Left forelimb (tissue), 1 donor: Measurements from ENCODE around the gene LOXL1.
A peak's percentile ranks its signal among the peaks of the same experiment; 100 is the strongest.

Experiments used
- DNase-seq: peaks from one replicate; pipeline ENCODE4 v3.0.0-alpha.2; 2018; ENCODE audit warnings: low spot score

The LOXL1 gene

GRCh38 chr15:73939138-73939537 is 12.9 kb downstream of the LOXL1 start:
- DNase-seq = no peak

DNA sequence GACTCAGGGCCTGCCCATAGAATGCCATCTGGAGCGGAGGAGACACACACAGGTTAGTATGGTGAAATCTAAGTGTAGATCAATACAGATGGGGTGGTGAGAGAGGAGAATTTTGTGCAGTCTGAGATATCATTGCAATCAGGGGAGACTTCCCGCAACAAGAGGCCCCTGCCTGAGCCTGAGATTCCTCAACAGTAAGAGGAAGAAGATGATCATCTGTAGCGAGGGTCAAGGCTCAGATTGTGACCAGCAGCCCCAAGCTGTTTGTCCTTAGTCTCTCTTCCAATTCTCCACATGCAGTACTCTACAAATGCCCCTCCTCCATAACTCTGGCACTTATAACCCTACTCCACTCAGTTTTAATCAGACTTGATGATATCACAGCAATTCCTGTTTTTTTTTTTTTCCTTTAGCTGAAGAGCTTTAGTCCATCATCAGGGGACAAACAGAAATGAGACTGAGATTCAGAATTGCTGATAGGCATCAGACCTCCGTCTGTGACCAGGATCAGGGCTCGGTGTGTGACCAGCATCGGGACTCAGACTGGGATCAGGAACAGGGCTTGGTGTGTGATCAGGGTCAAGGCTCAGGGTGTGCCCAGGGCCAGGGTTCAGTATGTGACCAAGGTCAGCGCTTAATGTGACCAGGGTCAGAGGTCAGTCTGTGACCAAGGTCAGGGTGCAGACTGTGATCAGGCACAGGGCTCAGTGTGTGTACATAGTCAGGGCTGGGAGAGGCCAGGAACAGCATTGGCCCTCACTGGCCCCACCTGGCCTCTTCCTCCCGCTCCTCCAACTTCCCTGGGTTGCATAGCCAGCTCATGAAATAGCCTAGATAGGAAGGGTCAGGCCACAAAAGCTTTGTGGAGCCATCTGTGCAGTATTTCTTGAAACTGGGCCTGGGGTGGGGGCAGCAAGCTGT is 14.1 kb downstream of the LOXL1 start:
- no peak for DNase-seq

- DNase-seq = no peak
Measured at GRCh38 chr15:73941044-73941443, 14.8 kb downstream of the LOXL1 start.

- DNase-seq = no peak
Measured at GRCh38 chr15:73941449-73941848, 15.2 kb downstream of the LOXL1 start.

GRCh38 chr15:73941871-73942635 is 15.8 kb downstream of the LOXL1 start:
- no peak for DNase-seq

DNA sequence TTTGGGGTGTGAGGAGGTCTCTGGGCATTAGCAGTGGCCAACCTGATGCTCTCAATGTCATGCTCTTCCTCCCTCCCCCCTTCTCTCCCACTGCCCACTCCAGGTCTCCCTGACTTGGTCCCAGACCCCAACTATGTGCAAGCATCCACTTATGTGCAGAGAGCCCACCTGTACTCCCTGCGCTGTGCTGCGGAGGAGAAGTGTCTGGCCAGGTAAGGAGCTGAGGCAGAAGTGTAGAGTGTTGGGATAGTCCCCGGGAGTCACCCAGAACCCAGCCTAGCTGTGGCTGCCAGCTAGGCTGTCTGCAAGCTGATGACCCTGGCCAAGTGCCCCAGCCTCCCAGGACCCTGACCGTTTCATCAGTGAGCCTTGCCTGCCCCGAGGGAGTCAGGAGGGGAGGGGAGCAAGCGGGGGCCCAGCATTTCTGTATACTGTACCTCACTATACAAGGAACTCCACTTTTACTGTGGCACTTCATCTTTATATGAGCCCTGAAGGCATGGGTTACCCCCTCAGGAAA is 16.5 kb downstream of the LOXL1 start:
- no peak for DNase-seq

GRCh38 chr15:73944161-73945129 is 18.2 kb downstream of the LOXL1 start:
- no peak for DNase-seq

- no peak for DNase-seq
Measured at GRCh38 chr15:73945130-73945508, 18.9 kb downstream of the LOXL1 start.

DNA sequence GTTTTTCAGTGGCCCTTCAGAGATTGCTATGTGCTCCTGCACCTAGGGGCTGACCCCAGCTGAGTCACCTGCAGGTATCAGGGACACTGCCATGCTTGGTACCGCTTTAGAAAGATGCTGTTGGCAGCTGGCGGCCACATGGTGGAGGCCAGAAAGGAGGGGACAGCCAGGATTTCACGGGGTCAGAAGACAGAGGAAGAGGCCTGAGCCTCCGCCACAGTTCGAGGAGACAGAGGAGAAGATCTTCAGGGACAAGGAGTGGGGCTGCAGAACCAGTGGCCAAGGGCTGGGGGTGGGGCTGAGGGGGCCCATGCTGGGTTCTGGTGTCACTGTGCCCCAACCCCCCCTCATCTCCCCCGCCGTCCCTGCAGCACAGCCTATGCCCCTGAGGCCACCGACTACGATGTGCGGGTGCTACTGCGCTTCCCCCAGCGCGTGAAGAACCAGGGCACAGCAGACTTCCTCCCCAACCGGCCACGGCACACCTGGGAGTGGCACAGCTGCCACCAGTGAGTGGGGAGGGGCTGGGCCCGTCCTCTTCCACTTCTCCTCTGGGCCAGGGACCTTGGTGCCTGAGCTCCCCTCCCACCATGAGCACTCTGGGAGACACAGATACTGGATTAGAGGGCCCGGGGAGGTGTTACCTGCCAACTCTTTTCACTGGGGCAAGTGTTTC is 19.9 kb downstream of the LOXL1 start:
- no peak for DNase-seq

DNA sequence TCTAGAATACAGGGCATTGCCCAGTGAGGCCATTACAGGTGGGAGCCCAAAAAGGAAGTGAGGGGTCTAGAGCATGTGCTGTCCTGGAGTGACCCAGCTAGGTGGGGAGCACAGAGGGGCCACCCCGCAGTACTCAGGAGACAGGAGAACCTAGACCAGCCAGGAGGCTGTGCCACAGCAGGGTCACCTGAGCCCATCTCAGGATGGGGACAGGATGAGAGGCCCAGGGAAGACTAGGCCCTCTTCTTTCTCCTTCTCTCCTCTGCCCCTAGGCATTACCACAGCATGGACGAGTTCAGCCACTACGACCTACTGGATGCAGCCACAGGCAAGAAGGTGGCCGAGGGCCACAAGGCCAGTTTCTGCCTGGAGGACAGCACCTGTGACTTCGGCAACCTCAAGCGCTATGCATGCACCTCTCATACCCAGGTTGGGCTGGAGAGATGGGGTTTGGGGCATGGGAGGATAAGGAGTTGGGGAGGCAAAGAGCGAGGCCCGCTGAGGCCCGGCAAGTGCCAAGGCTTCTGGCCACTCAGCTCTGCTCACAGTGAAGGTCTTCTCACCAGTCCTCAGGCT is 20.6 kb downstream of the LOXL1 start:
- DNase-seq = no peak

DNA sequence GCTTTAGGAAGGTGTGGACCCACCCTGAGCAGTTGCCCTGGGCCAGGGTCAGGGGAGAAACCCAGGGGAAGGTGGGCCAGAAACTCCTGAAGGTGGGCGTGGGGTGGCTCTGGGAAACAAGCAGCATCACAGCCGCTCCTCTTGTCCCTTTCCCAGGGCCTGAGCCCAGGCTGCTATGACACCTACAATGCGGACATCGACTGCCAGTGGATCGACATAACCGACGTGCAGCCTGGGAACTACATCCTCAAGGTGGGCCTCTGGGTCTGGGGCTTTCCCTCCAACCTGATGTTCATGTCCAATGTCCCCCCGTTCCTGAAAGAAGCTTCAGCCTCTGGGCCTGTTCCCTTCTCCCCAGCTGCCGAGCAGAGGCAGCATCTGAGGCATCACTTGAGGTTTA is 21.4 kb downstream of the LOXL1 start:
- DNase-seq = no peak

DNA sequence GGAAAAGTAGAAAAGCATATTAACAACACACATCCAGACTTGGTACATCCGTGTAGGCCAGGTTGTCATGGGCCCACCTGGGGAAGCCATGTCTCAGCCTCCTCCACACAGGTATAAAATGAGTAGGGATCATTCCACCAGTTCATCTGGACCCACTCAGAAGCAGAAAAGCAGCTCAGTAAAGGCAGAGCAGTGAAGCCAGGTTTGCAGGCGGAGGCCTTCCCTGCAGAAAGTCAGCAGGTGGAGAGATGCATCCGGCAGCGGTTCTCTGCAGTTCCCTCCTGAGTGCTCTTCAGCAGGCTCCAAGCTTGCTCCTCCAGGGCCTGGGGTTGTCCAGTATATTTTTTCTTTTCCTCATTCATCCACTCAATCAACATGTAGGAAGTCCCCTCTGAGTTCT is 22.1 kb downstream of the LOXL1 start:
- DNase-seq = no peak

DNA sequence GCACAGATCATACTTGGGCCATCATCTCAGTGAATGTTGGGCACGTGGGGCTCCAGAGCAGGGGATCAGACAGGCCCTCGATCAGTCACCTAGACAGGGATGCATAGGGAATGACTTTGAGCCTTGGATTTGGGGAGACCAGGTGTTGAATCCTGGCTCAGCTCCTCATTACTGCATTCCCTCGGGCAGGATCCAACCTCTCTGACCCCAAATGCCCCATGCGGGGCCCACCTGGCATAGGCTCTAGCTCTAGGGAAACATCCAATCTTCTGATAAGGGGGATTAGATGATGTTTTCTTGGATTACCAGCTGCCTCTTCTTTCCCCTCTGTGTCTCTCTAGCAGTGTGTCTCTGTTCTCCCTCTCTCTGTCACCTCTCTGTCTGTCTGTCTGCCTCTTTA is 22.7 kb downstream of the LOXL1 start:
- DNase-seq = no peak

DNA sequence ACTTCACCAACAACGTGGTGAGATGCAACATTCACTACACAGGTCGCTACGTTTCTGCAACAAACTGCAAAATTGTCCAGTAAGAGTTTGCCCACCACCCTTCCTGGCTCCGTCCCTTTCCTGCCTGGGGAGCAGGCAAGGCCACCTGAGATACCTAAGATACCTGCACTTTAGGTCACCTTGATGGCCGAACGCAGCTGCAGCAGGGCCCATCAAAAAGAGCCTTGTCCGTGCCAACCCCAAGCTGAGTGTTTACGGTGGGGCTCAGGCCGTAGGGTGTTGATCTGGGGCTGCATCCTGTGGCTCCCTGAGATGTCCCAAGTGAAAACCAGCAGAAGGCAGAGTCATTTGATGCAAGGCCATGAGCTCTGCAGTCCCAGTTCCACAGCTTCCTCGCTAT is 23.2 kb downstream of the LOXL1 start:
- no peak for DNase-seq

DNA sequence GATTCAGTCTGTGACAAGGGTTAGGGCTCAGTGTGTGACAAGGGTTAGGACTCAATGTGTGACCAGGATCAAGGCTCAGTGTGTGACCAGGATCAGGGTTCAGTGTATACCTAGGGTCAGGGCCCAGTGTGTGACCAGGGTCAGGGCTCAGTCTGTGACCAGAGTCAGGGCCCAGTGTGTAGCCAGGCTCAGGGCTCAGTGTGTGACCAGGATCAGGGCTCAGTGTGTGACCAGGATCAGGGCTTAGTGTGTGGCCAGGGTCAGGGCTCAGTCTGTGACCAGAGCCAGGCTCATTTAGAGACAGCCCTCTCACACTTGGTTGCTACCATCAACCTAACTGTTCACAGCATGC is 24.2 kb downstream of the LOXL1 start:
- no peak for DNase-seq

GRCh38 chr15:73950831-73951561 is 24.7 kb downstream of the LOXL1 start:
- peak; percentile 87 for DNase-seq

- DNase-seq = no peak
Measured at GRCh38 chr15:73951601-73952000, 25.3 kb downstream of the LOXL1 start.

- no peak for DNase-seq
Measured at GRCh38 chr15:73952171-73952912, 26.1 kb downstream of the LOXL1 start.

DNA sequence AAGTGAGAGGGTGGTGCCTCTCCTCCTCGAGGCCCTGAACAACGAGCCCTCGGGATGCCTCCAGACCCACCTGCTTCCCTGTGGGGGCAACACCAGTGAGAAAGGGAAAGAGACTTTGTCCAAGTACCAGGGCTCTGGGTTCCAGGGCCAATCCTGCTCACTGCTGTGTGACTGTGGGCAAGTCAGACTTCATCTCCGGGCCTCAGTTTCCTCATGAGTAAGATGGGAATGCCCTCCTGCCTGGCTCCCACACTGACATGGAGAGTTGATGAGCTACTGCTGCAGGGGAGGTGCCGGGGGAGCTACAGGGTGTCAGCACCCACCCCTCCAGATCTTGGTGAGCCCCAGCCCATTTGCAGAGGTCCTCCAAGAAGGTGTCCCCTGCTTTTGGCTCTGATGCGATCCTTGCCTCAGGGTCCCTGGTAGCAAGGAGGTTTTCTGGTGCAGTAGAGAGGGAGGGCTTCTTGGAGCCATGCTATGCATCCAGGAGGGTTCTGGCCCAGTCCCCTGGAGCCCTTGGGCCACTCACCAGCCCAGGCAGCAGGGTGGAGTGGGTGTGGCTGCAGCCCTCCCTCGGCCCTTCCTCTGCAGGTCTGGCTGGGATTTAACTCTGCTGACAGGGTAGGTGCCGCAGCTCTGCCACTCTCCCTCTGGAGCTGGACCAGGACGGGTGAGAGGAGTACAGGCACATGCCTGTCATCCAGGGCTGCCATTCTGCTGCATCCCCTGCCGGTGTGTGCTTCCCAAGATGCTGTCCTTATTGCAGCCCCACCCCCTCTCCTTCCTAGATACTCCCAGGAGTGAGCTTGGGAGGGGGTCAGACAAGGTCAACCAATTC is 26.9 kb downstream of the LOXL1 start:
- DNase-seq = peak; percentile 36
